Stimulated activated naive CD4-positive, alpha-beta T cell treated with Interleukin-2 at 50 U/mL for 16 hours (primary cell): ENCODE results near the gene CDKL4.
A peak's percentile ranks its signal among the peaks of the same experiment; 100 is the strongest.
"Not testable (repeated sequence)": the region's sequence is repeated elsewhere in the genome, so short reads cannot be mapped to it uniquely, and the experiment has no call there.

Experiments used
- DNase-seq: peaks from one replicate; lab custom pipeline; 2025; lab: John Stamatoyannopoulos, UW

The CDKL4 gene

DNA sequence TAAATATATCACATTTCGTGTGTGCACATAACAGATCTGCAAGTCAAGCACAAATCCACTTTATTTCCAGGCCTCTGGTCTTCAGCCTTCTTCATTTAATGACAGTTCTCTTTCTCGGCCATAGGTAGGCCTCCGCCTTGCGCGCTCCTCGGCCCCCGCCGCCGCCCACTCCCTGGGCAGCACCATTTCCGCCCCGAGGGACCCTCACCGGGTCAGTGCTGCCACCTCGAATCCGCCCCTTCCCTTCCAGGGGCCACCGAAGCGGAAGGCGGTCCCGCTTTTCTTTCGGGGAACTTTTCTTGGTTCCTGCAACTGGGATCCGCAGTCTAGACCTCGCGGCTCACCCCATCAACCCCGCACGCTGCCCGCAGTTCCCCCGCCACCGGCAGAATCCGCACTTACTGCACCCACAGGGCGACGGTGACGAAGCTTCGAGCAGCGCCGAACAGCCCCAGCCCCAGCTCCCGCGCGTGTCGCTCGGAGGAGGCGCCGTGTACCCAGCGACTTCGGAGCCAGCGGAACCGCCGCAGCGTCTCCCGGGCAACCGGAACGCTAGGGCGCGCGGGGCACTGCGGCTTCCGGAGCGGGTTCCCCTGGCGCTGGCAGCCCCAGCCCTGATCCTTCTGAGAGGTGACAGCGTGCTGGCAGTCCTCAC lies at the start of gene CDKL4:
TSS of gene CDKL4 (minus strand) at position 502 of the 655 bp plus-strand sequence.
- peak; percentile 2 for DNase-seq

- no peak for DNase-seq
Observed at GRCh38 chr2:39290433-39290832, 46.7 kb upstream of the CDKL4 start.

DNA sequence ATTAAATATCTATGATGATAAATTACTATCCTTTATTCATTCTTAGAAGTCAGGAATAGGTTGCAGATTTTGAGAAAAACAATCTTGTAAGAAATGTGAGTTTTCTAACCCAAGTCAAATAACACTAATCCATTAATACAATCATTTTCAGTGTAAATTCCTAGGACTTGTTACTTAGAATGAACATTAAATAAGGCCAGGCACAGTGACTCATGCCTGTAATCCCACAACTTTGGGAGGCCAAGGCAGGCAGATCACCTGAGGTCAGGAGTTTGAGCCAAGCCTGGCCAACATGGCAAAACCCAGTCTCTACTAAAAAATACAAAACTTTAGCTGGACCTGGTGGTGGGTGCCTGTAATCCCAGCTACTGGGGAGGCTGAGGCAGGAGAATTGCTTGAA lies 45.8 kb upstream of the CDKL4 start:
- no peak for DNase-seq

DNA sequence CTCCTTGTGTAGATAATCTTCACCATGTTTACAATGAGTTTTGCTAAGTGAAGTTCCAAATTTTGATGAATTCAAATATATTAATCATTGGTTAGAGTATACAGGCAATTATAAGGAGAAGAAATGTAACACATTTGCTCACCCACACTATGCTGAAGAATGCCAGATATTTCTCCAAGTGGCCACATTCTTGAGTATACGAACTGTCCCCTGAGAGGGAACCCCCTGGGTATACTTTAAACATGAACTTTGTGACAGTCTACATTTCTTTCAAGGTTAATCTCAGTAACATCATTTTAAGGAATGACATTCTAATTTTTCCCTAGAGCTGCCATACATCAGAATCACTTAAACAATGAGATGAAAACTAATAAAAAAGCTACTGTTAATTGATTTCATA lies 39.8 kb upstream of the CDKL4 start:
- no peak for DNase-seq

DNA sequence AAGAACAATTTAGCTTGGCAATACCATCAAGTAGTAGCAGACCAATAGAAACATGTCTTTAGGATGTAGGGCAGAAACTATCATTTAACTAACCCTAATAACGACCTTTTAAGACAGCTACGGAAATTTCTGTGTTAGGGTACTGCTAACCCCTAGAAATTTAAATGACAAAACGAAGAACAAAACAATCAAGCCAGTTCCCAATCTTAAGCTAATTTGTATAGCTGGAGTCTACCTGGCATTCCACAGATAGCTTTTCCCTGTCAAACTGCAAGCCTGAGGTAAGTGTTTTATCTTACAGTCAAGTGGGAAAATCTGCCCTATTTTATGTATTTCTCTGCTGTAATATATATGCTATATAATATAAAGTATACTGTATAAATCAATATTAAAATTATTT lies 37.6 kb upstream of the CDKL4 start:
- no peak for DNase-seq

DNA sequence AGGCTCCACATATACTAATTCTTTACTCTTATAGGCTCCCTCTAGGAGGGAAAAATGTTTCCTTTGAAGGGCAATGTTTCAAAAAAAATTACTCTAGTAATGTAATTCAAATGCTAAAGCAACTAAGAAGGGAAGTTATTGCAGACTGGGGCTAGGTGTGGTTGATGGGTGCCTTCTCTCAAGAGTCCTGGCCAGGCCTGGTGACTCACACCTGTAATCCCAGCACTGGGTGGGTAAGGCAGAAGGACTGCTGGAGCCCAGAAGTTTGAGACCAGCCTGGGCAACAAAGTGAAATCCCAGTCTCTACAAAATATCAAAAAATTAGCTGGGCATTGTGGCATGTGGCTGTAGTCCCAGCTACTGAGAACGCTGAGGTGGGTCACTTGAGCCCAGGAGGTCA lies 31.2 kb upstream of the CDKL4 start:
- no peak for DNase-seq

DNA sequence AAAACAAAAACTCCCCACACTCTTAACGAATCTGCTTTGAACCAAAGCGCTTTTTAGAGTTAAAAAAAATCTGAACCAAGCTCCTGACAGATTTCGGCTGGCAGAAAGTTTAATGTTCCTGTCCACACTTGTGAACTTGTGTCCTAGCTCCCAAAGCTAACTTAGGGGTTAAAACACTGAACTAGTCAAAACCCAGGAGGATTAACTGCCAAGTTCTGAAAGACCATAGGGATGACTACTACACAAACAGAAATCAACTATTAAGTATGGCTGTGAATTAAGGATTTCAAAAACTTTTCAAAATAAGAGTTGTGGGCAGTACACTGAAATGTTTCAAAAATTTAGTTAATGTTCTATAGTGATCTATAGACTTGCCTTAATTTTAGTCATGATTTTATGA lies 26.2 kb upstream of the CDKL4 start:
- no peak for DNase-seq

- DNase-seq, result no peak
Observed at GRCh38 chr2:39266916-39267434, 23.2 kb upstream of the CDKL4 start.

DNA sequence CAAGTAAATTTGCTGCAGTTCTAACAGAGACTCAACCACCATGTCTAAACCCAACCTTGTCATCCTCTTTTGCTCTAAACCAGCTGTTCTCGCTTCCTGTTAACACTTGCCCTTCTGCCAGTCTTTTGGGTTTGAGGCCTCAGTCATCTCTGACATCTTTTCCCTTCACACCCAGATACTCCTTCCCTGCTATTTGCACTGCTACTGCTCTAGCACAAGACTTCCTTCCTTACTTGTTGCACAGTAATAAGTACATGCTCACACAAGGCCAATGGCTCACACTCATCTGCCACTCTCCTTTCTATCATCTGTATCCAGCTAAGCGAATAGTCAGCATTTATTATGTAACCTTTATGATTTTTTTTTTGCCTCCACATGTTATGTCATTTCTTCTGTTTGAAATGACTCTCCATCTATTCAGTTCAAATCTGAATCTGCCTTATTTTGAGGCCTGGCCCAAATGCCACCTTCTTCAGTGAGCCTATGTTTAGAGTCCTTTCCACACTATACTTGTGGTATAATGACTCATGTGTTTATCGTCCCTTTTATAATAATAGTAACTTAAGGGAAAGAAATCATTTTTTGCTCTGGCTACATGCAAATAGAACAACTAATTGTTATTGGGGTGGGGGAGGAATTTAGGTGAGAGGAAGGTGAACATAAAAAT lies 22.5 kb upstream of the CDKL4 start:
- DNase-seq, result no peak

DNA sequence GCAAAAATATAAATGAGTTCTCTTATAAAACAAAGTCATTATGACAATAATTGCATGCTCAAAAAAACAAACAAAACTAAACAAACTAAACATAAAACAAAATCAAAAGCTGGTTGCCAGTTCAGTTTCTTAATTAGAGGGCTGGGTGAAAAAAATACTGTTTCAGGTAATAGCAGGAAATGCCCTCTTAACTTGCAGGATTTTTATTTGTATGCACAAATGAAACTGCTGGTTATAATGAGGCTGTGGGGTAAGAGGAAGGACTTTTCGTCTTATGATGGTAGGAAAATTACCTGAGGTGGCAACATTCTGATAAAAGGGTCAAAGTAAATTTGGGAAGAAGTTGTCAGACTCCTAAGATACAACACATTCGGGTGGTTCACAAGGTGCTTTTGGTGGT lies 21.5 kb upstream of the CDKL4 start:
- DNase-seq, result no peak

DNA sequence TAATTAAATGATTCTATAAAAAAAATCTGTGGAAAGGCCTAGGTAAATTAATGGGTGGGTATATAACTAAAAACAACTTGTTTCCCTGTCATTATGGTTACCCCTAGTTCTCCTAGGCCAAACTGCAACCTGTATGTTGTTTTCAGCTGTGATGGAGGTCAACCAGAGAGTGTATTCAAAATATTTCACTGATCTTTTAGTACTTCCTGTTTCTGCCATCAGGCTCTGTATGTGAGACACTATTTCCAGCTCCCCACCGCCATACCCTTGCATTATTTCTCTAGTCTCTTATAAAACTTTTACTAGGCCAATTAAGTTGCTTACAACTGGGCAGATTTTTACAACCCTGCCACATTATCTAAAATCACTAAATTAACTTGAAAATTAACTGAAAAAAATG lies 21.0 kb upstream of the CDKL4 start:
- no peak for DNase-seq

GRCh38 chr2:39260087-39260486 lies 16.3 kb upstream of the CDKL4 start:
- no peak for DNase-seq

- no peak for DNase-seq
Observed at GRCh38 chr2:39256040-39256439, 12.3 kb upstream of the CDKL4 start.

- DNase-seq, result no peak
Observed at GRCh38 chr2:39252888-39253518, 9.2 kb upstream of the CDKL4 start.

DNA sequence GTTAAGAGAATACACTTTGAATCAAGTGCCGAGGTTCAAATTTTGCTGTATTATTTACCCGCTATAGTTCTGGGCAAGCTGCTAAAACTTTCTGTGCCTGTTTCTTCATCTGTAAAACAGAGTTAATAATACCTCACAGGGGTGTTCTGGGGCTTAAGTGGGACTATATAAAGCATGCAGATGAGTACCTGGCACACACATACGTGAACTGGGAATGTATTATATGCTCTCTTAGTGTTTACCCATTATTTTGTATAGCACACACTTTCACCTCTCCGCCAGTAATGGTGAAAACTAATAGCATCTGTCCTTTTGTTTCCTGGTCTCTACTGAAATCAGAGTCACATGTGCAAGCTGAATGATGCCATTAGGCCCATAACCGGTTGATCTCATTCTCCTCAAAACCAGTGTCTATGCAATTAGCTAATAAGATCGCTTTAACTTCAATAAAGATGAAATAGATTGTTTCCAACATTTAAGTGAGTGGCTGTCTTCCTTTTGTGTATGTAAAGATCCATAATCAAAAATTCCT lies 3.8 kb upstream of the CDKL4 start:
- DNase-seq, result no peak

DNA sequence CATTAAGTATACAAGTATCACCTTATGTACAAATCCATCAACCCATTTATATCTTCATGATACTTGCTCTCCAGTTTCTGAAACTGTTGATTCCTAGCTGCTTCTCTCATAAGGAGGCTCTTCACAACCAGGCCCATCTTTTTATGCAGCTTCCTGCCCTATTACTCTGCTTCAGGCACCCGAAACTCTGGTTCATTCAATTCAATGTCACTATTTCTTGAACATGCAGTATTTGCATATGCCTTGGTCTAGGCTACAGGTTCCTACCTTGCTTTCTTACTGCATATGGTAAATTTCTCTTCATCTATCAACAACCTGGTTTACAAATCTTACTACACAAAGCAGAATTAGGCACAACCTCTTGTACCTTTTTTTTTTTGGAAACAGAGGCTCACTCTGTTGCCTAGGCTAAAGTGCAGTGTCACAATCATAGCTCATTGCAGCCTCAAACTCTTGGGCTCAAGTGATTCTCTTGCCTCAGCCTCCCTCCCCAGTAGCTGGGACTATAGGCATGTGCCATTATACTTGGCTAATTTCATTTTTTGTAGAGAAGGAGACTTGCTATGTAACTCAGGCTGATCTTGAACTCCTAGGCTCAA lies 2.7 kb upstream of the CDKL4 start:
- no peak for DNase-seq

GRCh38 chr2:39244963-39245625 lies 1.3 kb upstream of the CDKL4 start:
- DNase-seq, result peak; percentile 7

- not testable (repeated sequence) for DNase-seq
Observed at GRCh38 chr2:39244241-39244862, 582 bp upstream of the CDKL4 start.

- DNase-seq, result no peak
Observed at GRCh38 chr2:39241588-39241987, 2.2 kb downstream of the CDKL4 start.

GRCh38 chr2:39240758-39241157 lies 3.0 kb downstream of the CDKL4 start:
- no peak for DNase-seq

DNA sequence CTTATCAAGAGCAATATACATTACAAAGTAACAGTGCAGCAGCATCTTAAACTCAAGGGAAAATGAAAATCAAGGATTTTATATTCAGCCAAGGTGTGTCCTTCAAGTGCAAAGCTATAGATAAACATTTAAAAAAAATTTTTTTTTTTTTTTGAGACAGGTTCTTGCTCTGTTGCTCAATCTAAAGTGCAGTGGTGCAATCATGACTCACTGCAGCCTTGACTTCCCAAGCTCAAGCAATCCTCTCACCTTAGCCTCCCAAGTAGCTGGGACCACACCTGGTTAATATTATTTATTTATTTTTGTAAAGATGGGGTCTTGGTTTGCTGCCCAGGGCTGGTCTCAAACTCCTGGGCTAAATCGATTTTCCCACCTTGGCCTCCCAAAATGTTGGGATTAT lies 9.0 kb downstream of the CDKL4 start:
- no peak for DNase-seq

DNA sequence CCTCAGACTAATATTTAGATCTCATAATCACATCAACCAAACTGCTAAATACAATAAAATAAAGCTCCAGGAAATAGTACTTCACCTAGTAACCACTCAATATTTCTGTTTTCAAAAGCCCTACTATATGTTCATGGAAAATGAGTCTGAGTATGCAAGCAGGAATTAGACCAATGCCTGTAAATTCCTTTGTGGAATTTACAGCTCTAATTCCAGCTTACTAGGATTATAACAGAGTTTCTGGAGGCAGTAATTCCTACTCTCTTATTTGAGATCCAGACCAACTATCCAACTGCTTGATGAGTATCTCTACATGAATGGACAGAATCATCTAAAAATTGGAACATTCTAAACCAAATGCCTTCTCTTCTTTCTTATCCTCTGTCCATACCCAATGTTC lies 11.6 kb downstream of the CDKL4 start:
- DNase-seq, result no peak
